Neural cell (in vitro differentiated cells): Measurements from ENCODE around the gene SNX21. TPM values are rescaled to one million over a fixed set of nuclear protein-coding genes. Genes with fewer than 3 reads are reported as not detected.
A peak's percentile ranks its signal among the peaks of the same experiment; 100 is the strongest.
"Not testable (repeated sequence)": the region's sequence is repeated elsewhere in the genome, so short reads cannot be mapped to it uniquely, and the experiment has no call there.

Source experiments
- H2AFZ ChIP-seq: fragments of 200-600, 300-800 bp; sonication (generic), shearing (Covaris generic); 2 replicates; pipeline ENCODE4 v1.6.0; 2014; ENCODE audit warnings: low read depth, mild to moderate bottlenecking, antibody characterized with exemption, low read length, moderate library complexity
- H3F3A ChIP-seq: fragments of 200-600 bp; shearing (Covaris generic); 2 replicates; pipeline ENCODE4 v1.6.1; 2016; ENCODE audit warnings: mild to moderate bottlenecking, moderate library complexity, mixed read lengths, antibody characterized with exemption, low read length; ENCODE audit not compliant: insufficient read depth, poor library complexity, severe bottlenecking
- H3K27ac ChIP-seq: fragments of 200-600, 300-800 bp; sonication (generic), shearing (Covaris generic); 2 replicates; pipeline ENCODE4 v1.5.1; 2014; ENCODE audit warnings: mild to moderate bottlenecking, low read length, moderate library complexity
- H3K27me3 ChIP-seq: fragments of 300-800, 200-600 bp; sonication (generic), shearing (Covaris generic); 2 replicates; pipeline ENCODE4 v1.6.0; 2014; ENCODE audit warnings: mild to moderate bottlenecking, low read depth, low read length, moderate library complexity; ENCODE audit not compliant: insufficient read depth
- H3K36me3 ChIP-seq: fragments of 300-800, 200-600 bp; sonication (generic), shearing (Covaris generic); 2 replicates; pipeline ENCODE4 v1.5.1; 2014; ENCODE audit warnings: mild to moderate bottlenecking, antibody characterized with exemption, low read length, moderate library complexity; ENCODE audit not compliant: insufficient read depth
- H3K4me2 ChIP-seq: fragments of 300-800, 200-600 bp; sonication (generic), shearing (Covaris generic); 2 replicates; pipeline ENCODE4 v1.6.0; 2014; ENCODE audit warnings: mild to moderate bottlenecking, low read length
- H3K4me3 ChIP-seq: fragments of 300-800, 200-600 bp; sonication (generic), shearing (Covaris generic); 2 replicates; pipeline ENCODE4 v1.5.1; 2014; ENCODE audit warnings: mild to moderate bottlenecking, low read length, moderate library complexity
- H3K79me2 ChIP-seq: fragments of 200-600 bp; shearing (Covaris generic); replicated peaks from 2 replicates; pipeline ENCODE4 v1.6.0; 2014; ENCODE audit warnings: mild to moderate bottlenecking, low read length, moderate library complexity; ENCODE audit not compliant: insufficient read depth
- H3K9ac ChIP-seq: fragments of 300-800, 200-600 bp; sonication (generic), shearing (Covaris generic); 2 replicates; pipeline ENCODE4 v1.6.1; 2016; ENCODE audit warnings: mild to moderate bottlenecking, low read length, mixed read lengths
- H3K9me2 ChIP-seq: fragments of 200-600 bp; shearing (Covaris generic); 2 replicates; pipeline ENCODE4 v1.6.1; 2016; ENCODE audit warnings: mild to moderate bottlenecking, low read length, mixed read lengths; ENCODE audit not compliant: insufficient read depth
- H3K9me3 ChIP-seq: fragments of 200-600, 300-800 bp; sonication (generic), shearing (Covaris generic); 2 replicates; pipeline ENCODE4 v1.6.1; 2016; ENCODE audit warnings: mild to moderate bottlenecking, mixed run types, low read length, moderate library complexity, mixed read lengths
- H4K20me1 ChIP-seq: fragments of 200-600 bp; shearing (Covaris generic); 2 replicates; pipeline ENCODE4 v1.6.1; 2016; ENCODE audit warnings: mild to moderate bottlenecking, mixed run types; ENCODE audit not compliant: insufficient read depth
- CTCF ChIP-seq: fragments of 450-650 bp; IDR thresholded peaks from 2 replicates; pipeline ENCODE4 v1.5.1; 2014; ENCODE audit warnings: antibody characterized with exemption, mild to moderate bottlenecking, moderate library complexity; ENCODE audit not compliant: poor library complexity, severe bottlenecking
- EP300 ChIP-seq: fragments of 450-650 bp; conservative IDR thresholded peaks from 2 replicates; pipeline ENCODE4 v1.6.1; 2014; ENCODE audit warnings: antibody characterized with exemption, mild to moderate bottlenecking, moderate library complexity; ENCODE audit not compliant: poor library complexity, severe bottlenecking
- EZH2 ChIP-seq: fragments of 200-600, 300-800 bp; shearing (Covaris generic), sonication (generic); IDR thresholded peaks from 2 replicates; pipeline ENCODE4 v1.6.1; 2014; ENCODE audit warnings: antibody characterized with exemption, low read length, borderline replicate concordance, mild to moderate bottlenecking; ENCODE audit not compliant: insufficient read depth, poor library complexity, severe bottlenecking
- MXI1 ChIP-seq: fragments of 450-650 bp; conservative IDR thresholded peaks from 2 replicates; pipeline ENCODE4 v1.6.1; 2014; ENCODE audit warnings: antibody characterized with exemption, mild to moderate bottlenecking; ENCODE audit not compliant: poor library complexity, severe bottlenecking
- POLR2AphosphoS5 ChIP-seq: IDR thresholded peaks from 2 replicates; pipeline ENCODE4 v1.6.1; 2012
- RAD21 ChIP-seq: fragments of 450-650 bp; conservative IDR thresholded peaks from 2 replicates; pipeline ENCODE4 v1.6.1; 2014; ENCODE audit warnings: antibody characterized with exemption, mild to moderate bottlenecking, moderate library complexity
- SMC3 ChIP-seq: fragments of 450-650 bp; conservative IDR thresholded peaks from 2 replicates; pipeline ENCODE4 v1.6.1; 2014; ENCODE audit warnings: antibody characterized with exemption, mild to moderate bottlenecking, moderate library complexity; ENCODE audit not compliant: poor library complexity
- TAF1 ChIP-seq: IDR thresholded peaks from 2 replicates; pipeline ENCODE4 v1.6.1; 2012; ENCODE audit warnings: low read depth
- polyA plus RNA-seq: library from polyadenylated mRNA; depleted of rRNA; stranded (reverse); fragments of >200 nt; gene quantifications from 2 replicates; pipeline ENCODE4 v1.2.3, GENCODE V29; 2014
- TF ChIP-seq, protein P1 (sequence below): IDR thresholded peaks from 2 replicates; pipeline ENCODE4 v1.6.1; 2012; ENCODE audit warnings: borderline replicate concordance

SNX21 gene
- polyA plus RNA-seq, 1 donor from 2014 or later, result 7.2 TPM

GRCh38 chr20:45797955-45798354 lies 35.6 kb upstream of the SNX21 start:
- not testable (repeated sequence) for H3K4me2 ChIP-seq, H3F3A ChIP-seq, H2AFZ ChIP-seq, H3K36me3 ChIP-seq, H3K79me2 ChIP-seq, H3K27me3 ChIP-seq, H3K9me3 ChIP-seq, H3K27ac ChIP-seq, H4K20me1 ChIP-seq, H3K9me2 ChIP-seq, H3K4me3 ChIP-seq, H3K9ac ChIP-seq

- Histone ChIP-seq H3K36me3 (no peaks in the 10 kb centered on the region), H3K9me2 (no peaks in the 10 kb centered on the region), H3K4me2 (no peak overlapping the region), H3K9me3 (no peaks in the 10 kb centered on the region), H3K4me3 (no peak overlapping the region), H3K79me2 (no peaks in the 10 kb centered on the region), H3K27ac (no peak overlapping the region), H2AFZ (no peak overlapping the region), H3K27me3 (no peaks in the 10 kb centered on the region), H3F3A (no peaks in the 10 kb centered on the region), H4K20me1 (no peaks in the 10 kb centered on the region), H3K9ac (no peak overlapping the region)
- TF ChIP-seq, protein P1, sequence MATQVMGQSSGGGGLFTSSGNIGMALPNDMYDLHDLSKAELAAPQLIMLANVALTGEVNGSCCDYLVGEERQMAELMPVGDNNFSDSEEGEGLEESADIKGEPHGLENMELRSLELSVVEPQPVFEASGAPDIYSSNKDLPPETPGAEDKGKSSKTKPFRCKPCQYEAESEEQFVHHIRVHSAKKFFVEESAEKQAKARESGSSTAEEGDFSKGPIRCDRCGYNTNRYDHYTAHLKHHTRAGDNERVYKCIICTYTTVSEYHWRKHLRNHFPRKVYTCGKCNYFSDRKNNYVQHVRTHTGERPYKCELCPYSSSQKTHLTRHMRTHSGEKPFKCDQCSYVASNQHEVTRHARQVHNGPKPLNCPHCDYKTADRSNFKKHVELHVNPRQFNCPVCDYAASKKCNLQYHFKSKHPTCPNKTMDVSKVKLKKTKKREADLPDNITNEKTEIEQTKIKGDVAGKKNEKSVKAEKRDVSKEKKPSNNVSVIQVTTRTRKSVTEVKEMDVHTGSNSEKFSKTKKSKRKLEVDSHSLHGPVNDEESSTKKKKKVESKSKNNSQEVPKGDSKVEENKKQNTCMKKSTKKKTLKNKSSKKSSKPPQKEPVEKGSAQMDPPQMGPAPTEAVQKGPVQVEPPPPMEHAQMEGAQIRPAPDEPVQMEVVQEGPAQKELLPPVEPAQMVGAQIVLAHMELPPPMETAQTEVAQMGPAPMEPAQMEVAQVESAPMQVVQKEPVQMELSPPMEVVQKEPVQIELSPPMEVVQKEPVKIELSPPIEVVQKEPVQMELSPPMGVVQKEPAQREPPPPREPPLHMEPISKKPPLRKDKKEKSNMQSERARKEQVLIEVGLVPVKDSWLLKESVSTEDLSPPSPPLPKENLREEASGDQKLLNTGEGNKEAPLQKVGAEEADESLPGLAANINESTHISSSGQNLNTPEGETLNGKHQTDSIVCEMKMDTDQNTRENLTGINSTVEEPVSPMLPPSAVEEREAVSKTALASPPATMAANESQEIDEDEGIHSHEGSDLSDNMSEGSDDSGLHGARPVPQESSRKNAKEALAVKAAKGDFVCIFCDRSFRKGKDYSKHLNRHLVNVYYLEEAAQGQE, result no peak
- peak; percentile 66 for TF ChIP-seq RAD21
- no peak for TF ChIP-seq MXI1
- TF ChIP-seq TAF1, result no peak
- TF ChIP-seq SMC3, result peak; percentile 64
- no peak for TF ChIP-seq POLR2AphosphoS5
- peak; percentile 69 for TF ChIP-seq CTCF
- no peak for TF ChIP-seq EZH2
- TF ChIP-seq EP300, result no peak
Observed at GRCh38 chr20:45798935-45799642, 34.5 kb upstream of the SNX21 start.

GRCh38 chr20:45801851-45802250 lies 31.7 kb upstream of the SNX21 start:
- no peaks in the 10 kb centered on the region for H3F3A ChIP-seq
- H3K9me3 ChIP-seq, result no peaks in the 10 kb centered on the region
- no peak overlapping the region for H3K9ac ChIP-seq
- no peak overlapping the region for H3K27ac ChIP-seq
- H3K9me2 ChIP-seq, result no peaks in the 10 kb centered on the region
- H3K4me2 ChIP-seq, result no peak overlapping the region
- no peaks in the 10 kb centered on the region for H3K79me2 ChIP-seq
- peaks cover 6% of the 10 kb centered on the region for H3K36me3 ChIP-seq
- H2AFZ ChIP-seq, result no peak overlapping the region
- no peaks in the 10 kb centered on the region for H4K20me1 ChIP-seq
- TF ChIP-seq SMC3, result no peak
- TF ChIP-seq, protein P1, result no peak
- TF ChIP-seq EP300, result no peak
- TF ChIP-seq POLR2AphosphoS5, result no peak
- TF ChIP-seq CTCF, result no peak
- TF ChIP-seq RAD21, result no peak
- no peak for TF ChIP-seq MXI1
- no peak for TF ChIP-seq EZH2
- TF ChIP-seq TAF1, result no peak
- no peaks in the 10 kb centered on the region for H3K27me3 ChIP-seq
- H3K4me3 ChIP-seq, result no peak overlapping the region
